ENCODE results near the gene MTX2. TPM values are rescaled to one million over a fixed set of nuclear protein-coding genes. Genes with fewer than 3 reads are reported as not detected.

MTX2 gene
- total RNA-seq, 1 experiment from 2014 or later: 30.8 TPM

DNA sequence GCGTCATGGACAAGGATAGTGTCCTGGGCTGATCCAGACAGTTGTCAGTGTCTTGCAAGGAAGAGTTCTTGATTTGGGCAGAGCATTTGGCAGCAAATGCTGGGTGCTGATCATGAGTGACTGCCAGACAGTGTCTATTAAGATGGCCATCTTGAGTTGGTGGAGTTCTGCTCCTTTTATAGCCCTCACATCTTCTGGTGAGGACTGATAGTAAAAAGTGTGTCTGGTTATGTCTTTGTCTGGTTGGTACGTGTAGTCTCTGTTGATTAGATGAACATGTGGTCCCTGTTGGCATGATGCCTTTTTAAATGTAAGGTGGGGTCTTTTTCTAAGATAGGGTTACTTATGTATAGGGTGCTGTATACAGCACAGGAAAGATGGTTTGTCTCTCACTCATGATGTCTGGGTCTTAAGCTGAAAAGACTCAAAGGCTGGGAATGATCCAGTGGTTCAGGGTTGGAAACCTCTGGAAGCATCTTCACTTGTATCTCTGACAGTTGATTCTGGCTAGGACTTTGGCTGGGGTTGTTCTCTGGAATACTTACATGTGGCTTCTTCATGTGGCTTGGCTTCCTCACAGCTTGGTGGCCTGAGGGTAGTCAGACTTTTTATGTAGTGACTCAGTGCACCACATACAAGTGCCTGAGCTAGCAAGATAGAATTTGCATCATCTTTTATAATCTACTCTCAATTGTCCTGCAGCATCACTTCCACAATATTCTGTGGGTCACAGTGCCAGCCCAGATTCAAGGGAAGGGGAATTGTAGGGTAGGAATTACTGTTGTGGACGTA lies 11.8 kb downstream of the MTX2 start:
- H4K5ac ChIP-seq (ENCODE audit: insufficient read length, low read depth, low read length): no peak overlapping the region
- H4K91ac ChIP-seq (ENCODE audit: insufficient read length, low read depth, low read length): no peak overlapping the region
- no peak overlapping the region for H3K4ac ChIP-seq (ENCODE audit: low read depth, low read length)
- Mint-ChIP-seq H3K4me1 (peaks cover 2 to 5% of the 10 kb centered on the region in 2 experiments; a peak in 1 of 4 replicates), H3K4me3 (no peak overlapping the region), H3K27ac (peak overlapping the region in 1 of 3 experiments; percentile 4; a peak in 1 of 7 replicates), H3K27me3 (ENCODE audit: low read depth) (no peaks in the 10 kb centered on the region), H3K9me3 (no peaks in the 10 kb centered on the region), H3K36me3 (ENCODE audit: insufficient read depth in 1 of 3, low read depth in 3 of 3) (no peaks in the 10 kb centered on the region)
- H3T11ph ChIP-seq (ENCODE audit: low read length): no peak overlapping the region
- no peak overlapping the region for H2BK15ac ChIP-seq (ENCODE audit: low read depth, low read length)
- no peak for DNase-seq
- H3K4me2 ChIP-seq (ENCODE audit: insufficient read depth, insufficient read length, low read length): no peak overlapping the region
- H4K20me1 ChIP-seq (ENCODE audit: control insufficient read depth, insufficient read depth, insufficient read length): no peaks in the 10 kb centered on the region
- H3K14ac ChIP-seq (ENCODE audit: insufficient read depth, low read length): no peak overlapping the region
- no peaks in the 10 kb centered on the region for H3K4me1 ChIP-seq (ENCODE audit: insufficient read depth, low read length)
- H2AFZ ChIP-seq (ENCODE audit: low read length): no peak overlapping the region
- H2BK12ac ChIP-seq (ENCODE audit: insufficient read length, low read depth, low read length): no peak overlapping the region
- no peak overlapping the region for H3K56ac ChIP-seq (ENCODE audit: insufficient read length, low read depth, low read length)
- no peak overlapping the region for H4K8ac ChIP-seq (replicated peaks; ENCODE audit: insufficient read length, low read depth, low read length)
- TF ChIP-seq, protein P1, sequence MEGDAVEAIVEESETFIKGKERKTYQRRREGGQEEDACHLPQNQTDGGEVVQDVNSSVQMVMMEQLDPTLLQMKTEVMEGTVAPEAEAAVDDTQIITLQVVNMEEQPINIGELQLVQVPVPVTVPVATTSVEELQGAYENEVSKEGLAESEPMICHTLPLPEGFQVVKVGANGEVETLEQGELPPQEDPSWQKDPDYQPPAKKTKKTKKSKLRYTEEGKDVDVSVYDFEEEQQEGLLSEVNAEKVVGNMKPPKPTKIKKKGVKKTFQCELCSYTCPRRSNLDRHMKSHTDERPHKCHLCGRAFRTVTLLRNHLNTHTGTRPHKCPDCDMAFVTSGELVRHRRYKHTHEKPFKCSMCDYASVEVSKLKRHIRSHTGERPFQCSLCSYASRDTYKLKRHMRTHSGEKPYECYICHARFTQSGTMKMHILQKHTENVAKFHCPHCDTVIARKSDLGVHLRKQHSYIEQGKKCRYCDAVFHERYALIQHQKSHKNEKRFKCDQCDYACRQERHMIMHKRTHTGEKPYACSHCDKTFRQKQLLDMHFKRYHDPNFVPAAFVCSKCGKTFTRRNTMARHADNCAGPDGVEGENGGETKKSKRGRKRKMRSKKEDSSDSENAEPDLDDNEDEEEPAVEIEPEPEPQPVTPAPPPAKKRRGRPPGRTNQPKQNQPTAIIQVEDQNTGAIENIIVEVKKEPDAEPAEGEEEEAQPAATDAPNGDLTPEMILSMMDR (conservative IDR thresholded peaks at IDR 0.05): no peak
- peaks cover 12% of the 10 kb centered on the region; the same call in 1 of the 2 replicates for H3K79me2 ChIP-seq (ENCODE audit: insufficient read depth, low read length)
- H3K23ac ChIP-seq (ENCODE audit: insufficient read length, low read depth, low read length): no peak overlapping the region
- H3K27me3 ChIP-seq (ENCODE audit: insufficient read depth, low read length): no peaks in the 10 kb centered on the region
- no peaks in the 10 kb centered on the region for H3K9me3 ChIP-seq (ENCODE audit: control insufficient read depth, low read depth, low read length)
- H2BK120ac ChIP-seq (ENCODE audit: low read depth, low read length, poor library complexity, severe bottlenecking): no peak overlapping the region
- H3K9ac ChIP-seq (ENCODE audit: extremely low read depth, insufficient read length, low read length): no peak overlapping the region
- H2BK5ac ChIP-seq (ENCODE audit: insufficient read length, low read length): no peak overlapping the region
- no peaks in the 10 kb centered on the region for H3K23me2 ChIP-seq (ENCODE audit: insufficient read length, low read depth, low read length, poor library complexity, severe bottlenecking)
- no peak overlapping the region for H3K27ac ChIP-seq (ENCODE audit: insufficient read length, low read depth, low read length)
- peaks cover 6% of the 10 kb centered on the region for H3K79me1 ChIP-seq (ENCODE audit: insufficient read depth, low read depth, low read length, poor library complexity, severe bottlenecking)
- WGBS (ENCODE audit: extremely low coverage, insufficient read length, low lambda C conversion rate): no CpG with 5 or more reads among the region's 3 CpGs
- no peak overlapping the region for H3K18ac ChIP-seq (ENCODE audit: insufficient read length, low read depth, low read length)
- no peak overlapping the region for H2AK5ac ChIP-seq (ENCODE audit: insufficient read length, low read length)
- H2BK20ac ChIP-seq (ENCODE audit: low read depth, low read length, poor library complexity, severe bottlenecking): no peak overlapping the region
